Colon (tissue), 2 donors: ENCODE measurements around the gene HRNR.
"Not testable (repeated sequence)": the region's sequence is repeated elsewhere in the genome, so short reads cannot be mapped to it uniquely, and the experiment has no call there.

ENCODE experiments used
- FAIRE-seq: peaks from 2 replicates; lab custom pipeline; 2012; peaks lifted over from hg19 to GRCh38; lab: Jason Lieb, UNC
- donor health status: control.
- donor health status: control.

HRNR gene

GRCh38 chr1:152224093-152224492 is at the start of gene HRNR:
Gene HRNR, minus strand, starts transcription at chr1:152224193. Its CDS starts 940 bp downstream, at chr1:152223253.
- FAIRE-seq, result no peak

- FAIRE-seq, result not testable (repeated sequence)
Measured at GRCh38 chr1:152256394-152256793, 32.4 kb upstream of the HRNR start.

- no peak for FAIRE-seq
Measured at GRCh38 chr1:152252157-152252556, 28.2 kb upstream of the HRNR start.

DNA sequence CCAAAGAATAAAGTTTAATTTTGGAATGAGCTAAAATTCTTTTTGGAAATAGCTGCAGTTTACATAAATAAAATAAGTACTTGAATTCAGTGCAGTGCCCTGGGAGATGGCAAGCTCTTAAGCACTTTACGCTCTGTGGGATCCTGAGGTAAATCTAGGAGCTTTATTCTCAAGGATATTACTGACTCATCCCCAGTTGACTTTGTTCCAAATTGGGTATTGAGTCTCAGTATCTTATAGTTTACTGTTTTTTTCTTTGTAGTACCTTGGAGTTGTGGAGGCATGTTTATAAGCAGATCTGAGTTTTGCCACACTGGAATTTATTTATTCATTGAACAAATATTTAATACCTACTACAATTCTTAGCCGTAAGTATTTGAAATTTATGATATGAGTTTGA is 27.4 kb upstream of the HRNR start:
- FAIRE-seq, result no peak

GRCh38 chr1:152247316-152247715 is 23.3 kb upstream of the HRNR start:
- FAIRE-seq, result no peak

- FAIRE-seq, result no peak
Measured at GRCh38 chr1:152244576-152245273, 20.7 kb upstream of the HRNR start.

GRCh38 chr1:152237093-152237492 is 13.1 kb upstream of the HRNR start:
- no peak for FAIRE-seq

DNA sequence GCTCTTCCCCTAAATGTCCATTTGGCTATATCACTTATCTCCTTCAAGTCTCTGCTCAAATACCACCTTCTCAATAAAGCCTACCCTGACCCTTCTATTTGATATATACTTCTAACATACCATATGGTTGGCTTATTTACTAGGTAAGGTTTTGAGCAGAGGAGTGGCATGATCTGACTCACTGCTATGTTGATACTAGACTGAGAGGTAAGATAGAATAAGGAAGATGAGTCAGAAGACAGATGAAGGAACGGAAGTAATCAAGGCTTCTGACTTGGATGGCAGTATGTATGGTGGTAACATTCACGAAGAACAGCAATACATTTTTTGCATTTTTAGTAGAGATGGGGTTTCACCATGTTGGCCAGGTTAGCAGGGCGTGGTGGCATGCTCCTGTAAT is 4.8 kb upstream of the HRNR start:
- FAIRE-seq, result no peak

DNA sequence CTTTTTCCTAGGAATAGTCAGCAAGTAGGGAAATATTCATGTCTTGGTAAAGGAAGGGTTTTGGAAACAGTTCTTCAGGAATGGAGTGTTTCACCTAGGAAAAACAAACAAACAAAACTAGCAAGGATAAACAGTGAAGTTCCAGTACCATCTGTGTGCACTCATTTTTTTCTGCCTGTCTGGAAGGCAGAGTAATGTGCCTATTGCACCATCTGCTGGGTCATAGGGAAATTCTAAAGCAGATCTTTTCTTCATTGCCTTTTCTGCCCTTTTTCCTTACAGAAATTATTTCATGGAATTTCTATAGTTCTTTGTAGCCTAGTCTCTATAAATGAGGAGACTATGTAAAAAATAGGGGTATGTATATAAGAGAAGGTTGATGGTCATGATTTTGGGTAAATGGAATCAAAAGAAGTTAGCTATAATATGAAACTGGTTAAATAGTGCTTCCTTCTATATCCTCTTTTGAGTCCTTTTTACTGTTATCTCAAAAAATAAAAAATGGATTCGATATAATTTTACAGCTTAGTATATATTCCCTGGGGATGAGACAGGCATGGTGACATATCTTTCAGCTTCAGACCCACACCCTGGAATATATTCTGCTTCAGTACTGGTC is 3.4 kb upstream of the HRNR start:
- no peak for FAIRE-seq

- no peak for FAIRE-seq
Measured at GRCh38 chr1:152225678-152226077, 1.7 kb upstream of the HRNR start.

- no peak for FAIRE-seq
Measured at GRCh38 chr1:152220166-152221163, 3.5 kb downstream of the HRNR start.

DNA sequence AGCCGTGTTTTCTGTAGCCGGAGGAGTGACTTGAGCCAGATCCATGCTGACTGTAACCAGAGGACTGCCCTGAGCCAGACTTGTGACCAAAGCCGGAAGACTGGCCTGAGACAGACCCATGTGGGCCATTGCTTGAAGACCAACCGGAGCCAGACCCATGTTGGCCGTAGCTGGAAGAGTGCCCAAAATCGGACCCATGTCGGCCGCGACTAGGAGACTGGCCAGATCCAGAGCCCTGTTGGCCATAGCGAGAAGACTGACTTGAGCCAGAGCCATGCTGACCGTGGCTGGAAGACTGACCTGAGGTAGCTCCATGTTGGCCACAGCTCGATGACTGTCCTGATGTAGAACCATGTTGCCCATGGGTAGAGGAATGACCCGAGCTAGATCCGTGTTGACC is 4.6 kb downstream of the HRNR start:
- not testable (repeated sequence) for FAIRE-seq

DNA sequence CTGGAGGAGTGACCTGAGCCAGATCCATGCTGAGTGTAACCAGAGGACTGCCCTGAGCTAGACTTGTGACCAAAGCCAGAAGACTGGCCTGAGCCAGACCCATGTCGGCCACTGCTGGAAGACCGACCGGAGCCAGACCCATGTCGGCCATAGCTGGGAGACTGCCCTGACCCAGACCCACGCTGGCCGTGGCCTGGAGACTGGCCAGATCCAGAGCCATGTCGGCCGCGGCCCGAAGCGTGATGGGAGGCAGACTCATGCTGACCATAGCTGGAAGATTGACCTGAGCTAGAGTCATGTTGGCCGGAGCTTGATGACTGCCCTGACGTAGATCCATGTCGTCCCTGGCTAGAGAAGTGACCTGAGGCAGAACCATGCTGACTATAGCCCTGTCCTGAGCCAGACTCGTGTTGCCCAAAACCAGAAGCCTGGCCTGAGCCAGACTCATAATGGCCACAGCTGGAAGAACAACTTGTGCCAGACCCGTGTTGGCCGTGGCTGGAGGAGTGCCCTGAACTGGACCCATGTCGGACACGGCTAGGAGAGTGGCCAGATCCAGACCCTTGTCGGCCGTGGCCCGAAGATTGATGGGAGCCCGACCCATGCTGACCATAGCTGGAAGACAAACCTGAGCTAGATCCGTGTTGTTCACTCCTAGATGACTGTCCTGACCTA is 5.1 kb downstream of the HRNR start:
- FAIRE-seq, result no peak

GRCh38 chr1:152215604-152216003 is 8.4 kb downstream of the HRNR start:
- not testable (repeated sequence) for FAIRE-seq

DNA sequence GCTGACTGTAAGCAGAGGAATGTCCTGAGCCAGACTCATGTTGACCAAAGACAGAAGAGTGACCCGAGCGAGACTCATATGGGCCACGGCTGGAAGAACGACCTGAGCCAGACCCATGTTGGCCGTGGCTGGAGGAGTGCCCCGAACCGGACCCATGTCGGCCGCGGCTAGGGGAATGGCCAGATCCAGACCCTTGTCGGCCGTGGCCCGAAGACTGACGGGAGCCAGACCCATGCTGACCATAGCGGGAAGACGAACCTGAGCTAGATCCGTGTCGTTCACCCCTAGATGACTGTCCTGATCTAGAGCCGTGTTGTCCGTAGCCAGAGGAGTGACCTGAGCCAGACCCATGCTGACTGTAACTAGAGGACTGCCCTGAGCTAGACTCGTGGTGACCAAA is 9.1 kb downstream of the HRNR start:
- FAIRE-seq, result not testable (repeated sequence)

DNA sequence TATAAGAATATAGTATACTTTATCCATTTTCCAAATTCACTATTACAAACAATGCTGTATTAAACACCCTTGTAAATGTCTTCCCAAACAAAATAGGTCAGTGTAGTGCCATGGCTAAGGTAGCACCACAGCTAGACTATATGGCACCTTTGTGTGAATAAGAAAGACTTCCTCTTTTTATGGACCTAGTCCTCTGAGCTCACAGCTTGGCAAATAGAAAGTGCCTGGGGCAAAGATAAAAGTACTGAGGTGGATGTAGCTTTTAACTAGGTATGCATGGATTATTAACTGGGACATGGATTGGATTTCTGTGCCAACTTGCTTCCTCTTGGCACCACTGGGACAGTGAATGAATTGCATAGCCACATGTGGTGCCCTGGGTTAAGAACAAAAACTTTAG is 25.0 kb downstream of the HRNR start:
- FAIRE-seq, result no peak

GRCh38 chr1:152197361-152197941 is 26.5 kb downstream of the HRNR start:
- no peak for FAIRE-seq

GRCh38 chr1:152191711-152192110 is 32.3 kb downstream of the HRNR start:
- no peak for FAIRE-seq

GRCh38 chr1:152191260-152191659 is 32.7 kb downstream of the HRNR start:
- FAIRE-seq, result no peak

GRCh38 chr1:152190589-152190988 is 33.4 kb downstream of the HRNR start:
- FAIRE-seq, result no peak

- FAIRE-seq, result no peak
Measured at GRCh38 chr1:152189657-152190442, 34.1 kb downstream of the HRNR start.
